ENCODE data around the gene SMYD3. TPM values are rescaled to one million over a fixed set of nuclear protein-coding genes. Genes with fewer than 3 reads are reported as not detected.

The SMYD3 gene
- total RNA-seq, 2 donors from 2014 or later = 13.5 to 20.8 TPM

- Histone ChIP-seq H3K4me1 (peaks cover 3% of the 10 kb centered on the region), H3K36me3 (replicated peaks in 1 of 2; ENCODE audit: insufficient read depth in 1 of 2, low read depth in 2 of 2) (no peaks in the 10 kb centered on the region), H3K27me3 (no peaks in the 10 kb centered on the region), H3K9me3 (no peaks in the 10 kb centered on the region), H3K27ac (no peak overlapping the region), H3K4me3 (no peak overlapping the region)
- DNase-seq (no peak), ATAC-seq (no peak)
- intact Hi-C loops (cut with DNase I) = no loop called here
- 93% methylated on average over 6 of the region's 6 CpGs for WGBS, 2 donors
- TF ChIP-seq CTCF (IDR thresholded peaks at IDR 0.05) (no peak), POLR2A (IDR thresholded peaks at IDR 0.05) (no peak)
Measured at GRCh38 chr1:246488674-246489073, 18.4 kb downstream of the SMYD3 start.

- DNase-seq = no peak
- no peak for ATAC-seq
- intact Hi-C loops (cut with DNase I) = no loop called here
- no peaks in the 10 kb centered on the region for H3K9me3 ChIP-seq
- H3K4me3 ChIP-seq = no peak overlapping the region
- H3K27ac ChIP-seq = no peak overlapping the region
- peaks cover 7% of the 10 kb centered on the region for H3K4me1 ChIP-seq
- TF ChIP-seq CTCF (IDR thresholded peaks at IDR 0.05) (no peak), POLR2A (IDR thresholded peaks at IDR 0.05) (no peak)
- no peaks in the 10 kb centered on the region for H3K36me3 ChIP-seq (replicated peaks in 1 of 2; ENCODE audit: insufficient read depth in 1 of 2, low read depth in 2 of 2)
- H3K27me3 ChIP-seq = no peaks in the 10 kb centered on the region
Measured at GRCh38 chr1:246483569-246483933, 23.5 kb downstream of the SMYD3 start.

- no peak for DNase-seq
- H3K4me1 ChIP-seq = peaks cover 7% of the 10 kb centered on the region
- no peaks in the 10 kb centered on the region for H3K36me3 ChIP-seq (replicated peaks in 1 of 2; ENCODE audit: insufficient read depth in 1 of 2, low read depth in 2 of 2)
- no peak for ATAC-seq
- intact Hi-C loops (cut with DNase I) = no loop called here
- 42 to 45% methylated on average over 4 of the region's 4 CpGs for WGBS, 2 donors
- H3K4me3 ChIP-seq = no peak overlapping the region
- no peak for TF ChIP-seq POLR2A (IDR thresholded peaks at IDR 0.05)
- TF ChIP-seq CTCF (IDR thresholded peaks at IDR 0.05) = no peak
- no peaks in the 10 kb centered on the region for H3K27me3 ChIP-seq
- no peaks in the 10 kb centered on the region for H3K9me3 ChIP-seq
- H3K27ac ChIP-seq = no peak overlapping the region
Measured at GRCh38 chr1:246482805-246483568, 24.1 kb downstream of the SMYD3 start.

- Histone ChIP-seq H3K27ac (no peak overlapping the region), H3K36me3 (replicated peaks in 1 of 2; ENCODE audit: insufficient read depth in 1 of 2, low read depth in 2 of 2) (no peaks in the 10 kb centered on the region), H3K4me3 (no peak overlapping the region), H3K4me1 (peaks cover 7% of the 10 kb centered on the region), H3K27me3 (no peaks in the 10 kb centered on the region), H3K9me3 (no peaks in the 10 kb centered on the region)
- TF ChIP-seq POLR2A (IDR thresholded peaks at IDR 0.05) (no peak), CTCF (IDR thresholded peaks at IDR 0.05) (no peak)
- intact Hi-C loops (cut with DNase I) = no loop called here
- no peak for DNase-seq
- ATAC-seq = no peak
- WGBS, 2 donors = 83 to 97% methylated on average over 2 of the region's 2 CpGs
Measured at GRCh38 chr1:246479061-246479460, 28.0 kb downstream of the SMYD3 start.

GRCh38 chr1:246477634-246478033 is 29.4 kb downstream of the SMYD3 start:
- Histone ChIP-seq H3K9me3 (no peaks in the 10 kb centered on the region), H3K27me3 (no peaks in the 10 kb centered on the region), H3K4me3 (no peak overlapping the region), H3K36me3 (replicated peaks in 1 of 2; ENCODE audit: insufficient read depth in 1 of 2, low read depth in 2 of 2) (no peaks in the 10 kb centered on the region), H3K27ac (no peak overlapping the region), H3K4me1 (peaks cover 3% of the 10 kb centered on the region)
- no peak for ATAC-seq
- 78 to 85% methylated on average over 2 of the region's 2 CpGs for WGBS, 2 donors
- intact Hi-C loops (cut with DNase I) = no loop called here
- DNase-seq = no peak
- no peak for TF ChIP-seq POLR2A (IDR thresholded peaks at IDR 0.05)
- no peak for TF ChIP-seq CTCF (IDR thresholded peaks at IDR 0.05)
